Progenitor cell of endocrine pancreas (in vitro differentiated cells): ENCODE measurements around the gene ZNRD2. TPM values are rescaled to one million over a fixed set of nuclear protein-coding genes. Genes with fewer than 3 reads are reported as not detected.

Experiments used
- DNase-seq: peaks from one replicate; pipeline ENCODE4 v3.0.0; 2021; ENCODE audit warnings: low spot score; ENCODE audit not compliant: unreplicated experiment
- H3K27ac Mint-ChIP-seq: 2 replicates; pipeline ENCODE4 v1.8.0; 2021; ENCODE audit warnings: mild to moderate bottlenecking, moderate library complexity, mixed read lengths
- H3K27me3 Mint-ChIP-seq: 2 replicates; pipeline ENCODE4 v1.8.0; 2021; ENCODE audit warnings: mixed read lengths
- H3K36me3 Mint-ChIP-seq: 2 replicates; pipeline ENCODE4 v1.8.0; 2022; ENCODE audit warnings: mixed read lengths; ENCODE audit not compliant: insufficient read depth
- H3K4me1 Mint-ChIP-seq: 2 replicates; pipeline ENCODE4 v1.8.0; 2021; ENCODE audit warnings: low read depth, mixed read lengths
- H3K4me3 Mint-ChIP-seq: 2 replicates; pipeline ENCODE4 v1.8.0; 2021; ENCODE audit warnings: low read depth, mild to moderate bottlenecking, moderate library complexity, mixed read lengths
- H3K9me3 Mint-ChIP-seq: 2 replicates; pipeline ENCODE4 v1.8.0; 2021; ENCODE audit warnings: low read depth, mixed read lengths
- CTCF ChIP-seq: fragments of 200-600 bp; sonication (generic); IDR thresholded peaks from one replicate; pipeline ENCODE4 v1.5.0; 2021; ENCODE audit warnings: antibody characterized with exemption, mild to moderate bottlenecking; ENCODE audit not compliant: unreplicated experiment
- total RNA-seq: library from RNA; stranded (reverse); gene quantifications from 2 replicates; pipeline ENCODE4 v1.2.1, GENCODE V29; 2021

The ZNRD2 gene
- total RNA-seq, 1 donor from 2014 or later, result 25.9 TPM

GRCh38 chr11:65574811-65575567 is 4.7 kb downstream of the ZNRD2 start:
- H3K27me3 Mint-ChIP-seq, result peaks cover 27% of the 10 kb centered on the region
- peak overlapping the region; percentile 56 for H3K27ac Mint-ChIP-seq
- peak overlapping the region; percentile 69 for H3K4me3 Mint-ChIP-seq
- TF ChIP-seq CTCF, result no peak
- H3K36me3 Mint-ChIP-seq, result peaks cover 2% of the 10 kb centered on the region
- peaks cover 26% of the 10 kb centered on the region for H3K4me1 Mint-ChIP-seq
- no peaks in the 10 kb centered on the region for H3K9me3 Mint-ChIP-seq
- no peak for DNase-seq

GRCh38 chr11:65575568-65576231 is 5.4 kb downstream of the ZNRD2 start, which contains the start of gene EHBP1L1:
EHBP1L1 (plus strand) TSS chr11:65576053; CDS start chr11:65576303, 250 bp downstream.
- Mint-ChIP-seq H3K4me3 (peak within 1 kb of the TSS; percentile 69), H3K27ac (peak within 1 kb of the TSS; percentile 56), H3K4me1 (peaks cover 23% of the 10 kb centered on the region), H3K9me3 (no peaks in the 10 kb centered on the region), H3K27me3 (peaks cover 27% of the 10 kb centered on the region), H3K36me3 (peaks cover 2% of the 10 kb centered on the region)
- no peak for DNase-seq
- TF ChIP-seq CTCF, result no peak

- Mint-ChIP-seq H3K27ac (no peak overlapping the region), H3K4me3 (peak overlapping the region; percentile 42), H3K36me3 (peaks cover 2% of the 10 kb centered on the region), H3K27me3 (peaks cover 27% of the 10 kb centered on the region), H3K4me1 (peaks cover 21% of the 10 kb centered on the region), H3K9me3 (no peaks in the 10 kb centered on the region)
- no peak for TF ChIP-seq CTCF
- no peak for DNase-seq
Observed at GRCh38 chr11:65576232-65576866, 6.1 kb downstream of the ZNRD2 start.

- no peak for TF ChIP-seq CTCF
- Mint-ChIP-seq H3K9me3 (no peaks in the 10 kb centered on the region), H3K36me3 (peaks cover 2% of the 10 kb centered on the region), H3K4me3 (peak overlapping the region; percentile 42), H3K27me3 (peaks cover 32% of the 10 kb centered on the region), H3K27ac (no peak overlapping the region), H3K4me1 (peaks cover 15% of the 10 kb centered on the region)
- DNase-seq, result no peak
Observed at GRCh38 chr11:65576867-65577755, 6.8 kb downstream of the ZNRD2 start.
